EL (cell line): ENCODE data around the gene SND1.
"Not testable (repeated sequence)": the region's sequence is repeated elsewhere in the genome, so short reads cannot be mapped to it uniquely, and the experiment has no call there.

Source experiments
- DNase-seq: peaks from one replicate; pipeline ENCODE4 v3.0.0-alpha.2; 2016

The SND1 gene

GRCh38 chr7:127896659-127897058 is 244.7 kb downstream of the SND1 start:
- no peak for DNase-seq

- peak; percentile 22 for DNase-seq
Observed at GRCh38 chr7:127897704-127898454, 245.9 kb downstream of the SND1 start.

GRCh38 chr7:127899411-127899810 is 247.4 kb downstream of the SND1 start:
- DNase-seq: no peak

GRCh38 chr7:127900141-127900540 is 248.1 kb downstream of the SND1 start:
- no peak for DNase-seq

GRCh38 chr7:127900732-127901685 is 249.0 kb downstream of the SND1 start:
- no peak for DNase-seq

- no peak for DNase-seq
Observed at GRCh38 chr7:127901895-127902703, 250.1 kb downstream of the SND1 start.

GRCh38 chr7:127902753-127903152 is 250.8 kb downstream of the SND1 start:
- DNase-seq: not testable (repeated sequence)

- DNase-seq: no peak
Observed at GRCh38 chr7:127903892-127904669, 252.1 kb downstream of the SND1 start.

GRCh38 chr7:127904670-127904985 is 252.6 kb downstream of the SND1 start:
- DNase-seq: peak; percentile 23

- DNase-seq: no peak
Observed at GRCh38 chr7:127905021-127905420, 253.0 kb downstream of the SND1 start.

GRCh38 chr7:127905491-127906330 is 253.7 kb downstream of the SND1 start:
- DNase-seq: peak; percentile 80

GRCh38 chr7:127907110-127908040 is 255.4 kb downstream of the SND1 start:
- DNase-seq: peak; percentile 63

- no peak for DNase-seq
Observed at GRCh38 chr7:127908430-127909258, 256.6 kb downstream of the SND1 start.

GRCh38 chr7:127909424-127910152 is 257.6 kb downstream of the SND1 start:
- no peak for DNase-seq

GRCh38 chr7:127910670-127911069 is 258.7 kb downstream of the SND1 start:
- DNase-seq: no peak

- no peak for DNase-seq
Observed at GRCh38 chr7:127911968-127912511, 260.0 kb downstream of the SND1 start.

GRCh38 chr7:127912901-127913300 is 260.9 kb downstream of the SND1 start:
- no peak for DNase-seq

- no peak for DNase-seq
Observed at GRCh38 chr7:127913686-127914085, 261.7 kb downstream of the SND1 start.
